ENCODE data around the gene BIRC3.

Gene BIRC3

GRCh38 chr11:102283116-102283485 is 34.2 kb upstream of the BIRC3 start:
- Histone ChIP-seq H3K9ac (ENCODE audit: low read length) (no peak overlapping the region), H3K27ac (ENCODE audit: low read length) (no peak overlapping the region), H3K4me3 (ENCODE audit: low read length) (no peak overlapping the region), H3K9me3 (ENCODE audit: insufficient read depth, low read length) (no peaks in the 10 kb centered on the region), H4K20me1 (ENCODE audit: insufficient read depth, low read length) (no peaks in the 10 kb centered on the region), H3K4me1 (ENCODE audit: low read length) (peaks cover 24% of the 10 kb centered on the region), H3K4me2 (ENCODE audit: low read length) (no peak overlapping the region), H2AFZ (ENCODE audit: low read depth, low read length) (no peak overlapping the region), H3K36me3 (replicated peaks; ENCODE audit: low read depth, low read length) (no peaks in the 10 kb centered on the region), H3K27me3 (ENCODE audit: low read depth, low read length) (no peaks in the 10 kb centered on the region), H3K79me2 (ENCODE audit: low read length) (no peaks in the 10 kb centered on the region)
- TF ChIP-seq CTCF (IDR thresholded peaks at IDR 0.05; ENCODE audit: low read depth, low read length) (no peak), EZH2phosphoT487 (IDR thresholded peaks at IDR 0.05; ENCODE audit: low read depth) (no peak)

- H3K36me3 ChIP-seq (replicated peaks; ENCODE audit: low read depth, low read length) = no peaks in the 10 kb centered on the region
- H3K4me2 ChIP-seq (ENCODE audit: low read length) = no peak overlapping the region
- H3K4me1 ChIP-seq (ENCODE audit: low read length) = peaks cover 30% of the 10 kb centered on the region
- no peak overlapping the region for H3K4me3 ChIP-seq (ENCODE audit: low read length)
- no peaks in the 10 kb centered on the region for H4K20me1 ChIP-seq (ENCODE audit: insufficient read depth, low read length)
- H3K9me3 ChIP-seq (ENCODE audit: insufficient read depth, low read length) = no peaks in the 10 kb centered on the region
- H2AFZ ChIP-seq (ENCODE audit: low read depth, low read length) = no peak overlapping the region
- no peak overlapping the region for H3K9ac ChIP-seq (ENCODE audit: low read length)
- no peaks in the 10 kb centered on the region for H3K79me2 ChIP-seq (ENCODE audit: low read length)
- no peaks in the 10 kb centered on the region for H3K27me3 ChIP-seq (ENCODE audit: low read depth, low read length)
- TF ChIP-seq EZH2phosphoT487 (IDR thresholded peaks at IDR 0.05; ENCODE audit: low read depth) = no peak
- TF ChIP-seq CTCF (IDR thresholded peaks at IDR 0.05; ENCODE audit: low read depth, low read length) = no peak
- H3K27ac ChIP-seq (ENCODE audit: low read length) = no peak overlapping the region
Measured at GRCh38 chr11:102284008-102284407, 33.3 kb upstream of the BIRC3 start.

- no peak overlapping the region for H2AFZ ChIP-seq (ENCODE audit: low read depth, low read length)
- H3K36me3 ChIP-seq (replicated peaks; ENCODE audit: low read depth, low read length) = no peaks in the 10 kb centered on the region
Measured at GRCh38 chr11:102286292-102286691, 31.0 kb upstream of the BIRC3 start.

GRCh38 chr11:102287964-102288724 is 29.1 kb upstream of the BIRC3 start:
- TF ChIP-seq CTCF (IDR thresholded peaks at IDR 0.05; ENCODE audit: low read depth, low read length) (peak; percentile 64), EZH2phosphoT487 (IDR thresholded peaks at IDR 0.05; ENCODE audit: low read depth) (no peak)
- H3K27me3 ChIP-seq (ENCODE audit: low read depth, low read length) = no peaks in the 10 kb centered on the region
- H3K9ac ChIP-seq (ENCODE audit: low read length) = peak overlapping the region; percentile 26

More at GRCh38 chr11:102286292-102286691, 31.0 kb upstream of the BIRC3 start:
- H3K9me3 ChIP-seq (ENCODE audit: insufficient read depth, low read length) = no peaks in the 10 kb centered on the region
- no peaks in the 10 kb centered on the region for H3K79me2 ChIP-seq (ENCODE audit: low read length)
- TF ChIP-seq EZH2phosphoT487 (IDR thresholded peaks at IDR 0.05; ENCODE audit: low read depth) = no peak
- no peak for TF ChIP-seq CTCF (IDR thresholded peaks at IDR 0.05; ENCODE audit: low read depth, low read length)
- peaks cover 16% of the 10 kb centered on the region for H3K4me1 ChIP-seq (ENCODE audit: low read length)
- no peak overlapping the region for H3K27ac ChIP-seq (ENCODE audit: low read length)
- no peaks in the 10 kb centered on the region for H4K20me1 ChIP-seq (ENCODE audit: insufficient read depth, low read length)
- no peak overlapping the region for H3K9ac ChIP-seq (ENCODE audit: low read length)
- no peaks in the 10 kb centered on the region for H3K27me3 ChIP-seq (ENCODE audit: low read depth, low read length)
- no peak overlapping the region for H3K4me2 ChIP-seq (ENCODE audit: low read length)
- no peak overlapping the region for H3K4me3 ChIP-seq (ENCODE audit: low read length)

More at GRCh38 chr11:102287964-102288724, 29.1 kb upstream of the BIRC3 start:
- Histone ChIP-seq H3K4me2 (ENCODE audit: low read length) (peak overlapping the region; percentile 80), H4K20me1 (ENCODE audit: insufficient read depth, low read length) (no peaks in the 10 kb centered on the region), H3K27ac (ENCODE audit: low read length) (no peak overlapping the region), H2AFZ (ENCODE audit: low read depth, low read length) (peak overlapping the region; percentile 51), H3K36me3 (replicated peaks; ENCODE audit: low read depth, low read length) (no peaks in the 10 kb centered on the region), H3K79me2 (ENCODE audit: low read length) (no peaks in the 10 kb centered on the region), H3K9me3 (ENCODE audit: insufficient read depth, low read length) (no peaks in the 10 kb centered on the region), H3K4me1 (ENCODE audit: low read length) (peaks cover 16% of the 10 kb centered on the region), H3K4me3 (ENCODE audit: low read length) (peak overlapping the region; percentile 76)
